CD4-positive, alpha-beta memory T cell (primary cell): ENCODE data around the gene ACOT7. TPM values are rescaled to one million over a fixed set of nuclear protein-coding genes. Genes with fewer than 3 reads are reported as not detected.
A peak's percentile ranks its signal among the peaks of the same experiment; 100 is the strongest.

Experiments used
- CTCF ChIA-PET: fragments of 350-600 bp; sonication (Branson Sonifier 250); formaldehyde crosslinking; loops from one replicate; lab custom pipeline; 2021; ENCODE audit warnings: inconsistent platforms; ENCODE audit not compliant: partially characterized antibody; lab: Charles Lee
- POLR2A ChIA-PET: fragments of 350-600 bp; sonication (Branson Sonifier 250); formaldehyde crosslinking; loops from one replicate; lab custom pipeline; 2021; ENCODE audit not compliant: partially characterized antibody; lab: Charles Lee
- DNase-seq, 5 donors: peaks; one replicate each; pipeline versions ENCODE4 v3.0.0 to v3.0.0-alpha.2; 2020 to 2022; ENCODE audit warnings: mixed read lengths in 1 of 5
- H3K27ac ChIP-seq: one replicate; pipeline ENCODE4 v1.7.0; 2013; ENCODE audit warnings: low read depth, low read length
- H3K27me3 ChIP-seq: 2 replicates; pipeline ENCODE4 v1.7.0; 2013; ENCODE audit warnings: mild to moderate bottlenecking, low read length, moderate library complexity; ENCODE audit not compliant: insufficient read depth
- H3K36me3 ChIP-seq: 2 replicates; pipeline ENCODE4 v1.7.0; 2013; ENCODE audit warnings: mild to moderate bottlenecking, low read length, moderate library complexity; ENCODE audit not compliant: insufficient read depth
- H3K4me1 ChIP-seq: 2 replicates; pipeline ENCODE4 v1.7.0; 2013; ENCODE audit warnings: mild to moderate bottlenecking, low read length, moderate library complexity; ENCODE audit not compliant: insufficient read depth
- H3K4me3 ChIP-seq, 2 donors: one replicate each; pipeline ENCODE4 v1.7.0; 2013; ENCODE audit warnings: low read length in 2 of 2, mild to moderate bottlenecking in 1 of 2
- H3K9me3 ChIP-seq, 2 donors: one replicate each; pipeline ENCODE4 v1.7.0; 2013; ENCODE audit warnings: low read length in 2 of 2, control low read depth in 1 of 2; ENCODE audit not compliant: control insufficient read depth in 1 of 2
- H3K27ac Mint-ChIP-seq, 7 donors: one replicate each; pipeline ENCODE4 v1.8.0; 2020 to 2021; ENCODE audit warnings: mixed read lengths in 7 of 7, mild to moderate bottlenecking in 6 of 7, inconsistent platforms in 3 of 7, moderate library complexity in 3 of 7
- H3K27me3 Mint-ChIP-seq, 2 donors: one replicate each; pipeline ENCODE4 v1.8.0; 2020 to 2021; ENCODE audit warnings: mixed read lengths in 2 of 2
- H3K36me3 Mint-ChIP-seq, 2 donors: one replicate each; pipeline ENCODE4 v1.8.0; 2020 to 2021; ENCODE audit warnings: mixed read lengths in 2 of 2, inconsistent platforms in 1 of 2, mild to moderate bottlenecking in 1 of 2
- H3K4me1 Mint-ChIP-seq, 4 donors: one replicate each; pipeline ENCODE4 v1.8.0; 2020 to 2021; ENCODE audit warnings: mixed read lengths in 4 of 4, mild to moderate bottlenecking in 1 of 4
- H3K4me3 Mint-ChIP-seq, 8 donors: one replicate each; pipeline ENCODE4 v1.8.0; 2020 to 2021; ENCODE audit warnings: mixed read lengths in 8 of 8, mild to moderate bottlenecking in 7 of 8, moderate library complexity in 6 of 8, inconsistent platforms in 3 of 8
- H3K9me3 Mint-ChIP-seq, 8 donors: one replicate each; pipeline ENCODE4 v1.8.0; 2020 to 2021; ENCODE audit warnings: mixed read lengths in 8 of 8, mild to moderate bottlenecking in 5 of 8, inconsistent platforms in 3 of 8, moderate library complexity in 1 of 8
- intact Hi-C: fragments of 100-400 bp; cut with micrococcal nuclease; formaldehyde crosslinking; loops from one replicate; pipeline ENCODE4 v1.15.1; 2023
- polyA plus RNA-seq, 2 donors: library from polyadenylated mRNA; unstranded; fragments of 300-500 nt; fragmentation: Illumina TruSeq; gene quantifications; one replicate each; pipeline ENCODE4 v1.2.3, GENCODE V29; 2021
- total RNA-seq, 2 experiments: library from RNA; stranded (reverse); gene quantifications; one replicate each; pipeline ENCODE4 v1.2.3, GENCODE V29; 2021

The ACOT7 gene
- total and polyA plus RNA-seq, 4 experiments from 2014 or later: 2.7 to 7.4 (median 4.8) TPM

- intact Hi-C loops: no loop called here
- Mint-ChIP-seq H3K4me1 (no peaks in the 10 kb centered on the region), H3K27me3 (no peaks in the 10 kb centered on the region), H3K27ac (no peak overlapping the region), H3K4me3 (no peak overlapping the region), H3K9me3 (no peaks in the 10 kb centered on the region), H3K36me3 (peaks cover 0 to 2% of the 10 kb centered on the region in 2 donors)
- no peaks in the 10 kb centered on the region for H3K36me3 ChIP-seq
- H3K27me3 ChIP-seq: no peaks in the 10 kb centered on the region
- H3K9me3 ChIP-seq: no peaks in the 10 kb centered on the region
- CTCF ChIA-PET: no interaction called here
- no peak for DNase-seq
- POLR2A ChIA-PET: no interaction called here
- H3K27ac ChIP-seq: no peak overlapping the region
- H3K4me1 ChIP-seq: no peaks in the 10 kb centered on the region
- no peak overlapping the region for H3K4me3 ChIP-seq
Observed at GRCh38 chr1:6328091-6328490, 65.5 kb downstream of the ACOT7 start.

GRCh38 chr1:6325482-6325881, 68.1 kb downstream of the ACOT7 start:
- Histone ChIP-seq H3K27me3 (no peaks in the 10 kb centered on the region), H3K9me3 (no peaks in the 10 kb centered on the region), H3K4me3 (no peak overlapping the region), H3K4me1 (no peaks in the 10 kb centered on the region), H3K36me3 (no peaks in the 10 kb centered on the region), H3K27ac (no peak overlapping the region)
- no peaks in the 10 kb centered on the region for H3K9me3 Mint-ChIP-seq
- H3K4me3 Mint-ChIP-seq: no peak overlapping the region
- no peak for DNase-seq
- CTCF ChIA-PET: no interaction called here
- peaks cover 0 to 4% of the 10 kb centered on the region in 2 donors for H3K36me3 Mint-ChIP-seq
- H3K27me3 Mint-ChIP-seq: no peaks in the 10 kb centered on the region
- POLR2A ChIA-PET: no interaction called here
- intact Hi-C loops: no loop called here
- H3K27ac Mint-ChIP-seq: peak overlapping the region in 1 of 7 donors; percentile 31
- H3K4me1 Mint-ChIP-seq: no peaks in the 10 kb centered on the region

- no peak overlapping the region for H3K4me3 Mint-ChIP-seq
- H3K4me1 Mint-ChIP-seq: no peaks in the 10 kb centered on the region
- H3K9me3 Mint-ChIP-seq: no peaks in the 10 kb centered on the region
- Histone ChIP-seq H3K36me3 (no peaks in the 10 kb centered on the region), H3K4me3 (no peak overlapping the region), H3K4me1 (no peaks in the 10 kb centered on the region), H3K27ac (no peak overlapping the region), H3K9me3 (no peaks in the 10 kb centered on the region), H3K27me3 (no peaks in the 10 kb centered on the region)
- intact Hi-C loops: no loop called here
- ChIA-PET CTCF (no interaction called here), POLR2A (no interaction called here)
- H3K27me3 Mint-ChIP-seq: no peaks in the 10 kb centered on the region
- no peak for DNase-seq
- no peak overlapping the region for H3K27ac Mint-ChIP-seq
- peaks cover 4% of the 10 kb centered on the region in 2 donors for H3K36me3 Mint-ChIP-seq
Observed at GRCh38 chr1:6322161-6322560, 71.4 kb downstream of the ACOT7 start.

GRCh38 chr1:6321205-6321604, 72.4 kb downstream of the ACOT7 start:
- no peaks in the 10 kb centered on the region for H3K4me1 ChIP-seq
- DNase-seq: no peak
- Mint-ChIP-seq H3K4me3 (no peak overlapping the region), H3K27me3 (no peaks in the 10 kb centered on the region), H3K36me3 (peaks cover 3 to 4% of the 10 kb centered on the region in 2 donors), H3K9me3 (no peaks in the 10 kb centered on the region), H3K4me1 (no peaks in the 10 kb centered on the region), H3K27ac (no peak overlapping the region)
- no peaks in the 10 kb centered on the region for H3K36me3 ChIP-seq
- ChIA-PET POLR2A (no interaction called here), CTCF (no interaction called here)
- H3K27ac ChIP-seq: no peak overlapping the region
- no peaks in the 10 kb centered on the region for H3K27me3 ChIP-seq
- H3K4me3 ChIP-seq: no peak overlapping the region
- intact Hi-C loops: no loop called here
- H3K9me3 ChIP-seq: no peaks in the 10 kb centered on the region

- no peaks in the 10 kb centered on the region for H3K9me3 ChIP-seq
- intact Hi-C loops: no loop called here
- H3K36me3 ChIP-seq: no peaks in the 10 kb centered on the region
- H3K9me3 Mint-ChIP-seq: no peaks in the 10 kb centered on the region
- H3K27me3 Mint-ChIP-seq: no peaks in the 10 kb centered on the region
- ChIA-PET POLR2A (no interaction called here), CTCF (no interaction called here)
- no peak overlapping the region for H3K4me3 Mint-ChIP-seq
- no peak overlapping the region for H3K4me3 ChIP-seq
- no peak for DNase-seq
- H3K27ac Mint-ChIP-seq: peak overlapping the region in 2 of 7 donors; percentile 25 to 37
- H3K4me1 ChIP-seq: no peaks in the 10 kb centered on the region
- no peaks in the 10 kb centered on the region for H3K4me1 Mint-ChIP-seq
- no peaks in the 10 kb centered on the region for H3K27me3 ChIP-seq
- H3K27ac ChIP-seq: no peak overlapping the region
- H3K36me3 Mint-ChIP-seq: peaks cover 4 to 7% of the 10 kb centered on the region in 2 donors
Observed at GRCh38 chr1:6317098-6317760, 76.3 kb downstream of the ACOT7 start.

GRCh38 chr1:6316240-6317097, 77.1 kb downstream of the ACOT7 start:
- H3K9me3 ChIP-seq: no peaks in the 10 kb centered on the region
- H3K27me3 ChIP-seq: no peaks in the 10 kb centered on the region
- no peak overlapping the region for H3K4me3 Mint-ChIP-seq
- no peak for DNase-seq
- no peak overlapping the region for H3K27ac ChIP-seq
- H3K27ac Mint-ChIP-seq: peak overlapping the region in 3 of 7 donors; percentile 10 to 68 (median 37)
- CTCF ChIA-PET: no interaction called here
- no peaks in the 10 kb centered on the region for H3K4me1 ChIP-seq
- intact Hi-C loops: no loop called here
- H3K9me3 Mint-ChIP-seq: no peaks in the 10 kb centered on the region
- H3K4me3 ChIP-seq: no peak overlapping the region
- no peaks in the 10 kb centered on the region for H3K4me1 Mint-ChIP-seq
- H3K36me3 Mint-ChIP-seq: peaks cover 4 to 7% of the 10 kb centered on the region in 2 donors
- POLR2A ChIA-PET: no interaction called here
- no peaks in the 10 kb centered on the region for H3K27me3 Mint-ChIP-seq
- H3K36me3 ChIP-seq: no peaks in the 10 kb centered on the region

- H3K4me1 ChIP-seq: no peaks in the 10 kb centered on the region
- no peaks in the 10 kb centered on the region for H3K4me1 Mint-ChIP-seq
- intact Hi-C loops: no loop called here
- no peaks in the 10 kb centered on the region for H3K27me3 ChIP-seq
- no peak overlapping the region for H3K4me3 Mint-ChIP-seq
- peak overlapping the region in 1 of 7 donors; percentile 1 for H3K27ac Mint-ChIP-seq
- CTCF ChIA-PET: no interaction called here
- H3K9me3 ChIP-seq: no peaks in the 10 kb centered on the region
- DNase-seq: no peak
- POLR2A ChIA-PET: no interaction called here
- no peaks in the 10 kb centered on the region for H3K36me3 ChIP-seq
- no peaks in the 10 kb centered on the region for H3K9me3 Mint-ChIP-seq
- H3K36me3 Mint-ChIP-seq: peaks cover 4 to 5% of the 10 kb centered on the region in 2 donors
- no peaks in the 10 kb centered on the region for H3K27me3 Mint-ChIP-seq
- H3K4me3 ChIP-seq: no peak overlapping the region
- no peak overlapping the region for H3K27ac ChIP-seq
Observed at GRCh38 chr1:6314503-6314902, 79.1 kb downstream of the ACOT7 start.
